GM20431 (cell line): Measurements from ENCODE around the gene BAZ1B.
"Not testable (repeated sequence)": the region's sequence is repeated elsewhere in the genome, so short reads cannot be mapped to it uniquely, and the experiment has no call there.

ENCODE experiments used
- in situ Hi-C: fragments of 300-500 bp; cut with MseI, MboI; formaldehyde crosslinking; loops from one replicate; pipeline ENCODE4 v1.15.0; 2020; ENCODE audit warnings: low sequenced_read_pairs; ENCODE audit not compliant: unreplicated experiment

BAZ1B gene

GRCh38 chr7:73522105-73522872 is at the start of gene BAZ1B:
Gene BAZ1B (minus strand): TSS chr7:73522293. CDS start chr7:73521933, 360 bp downstream.
- in situ Hi-C loops, result no loop called here

- in situ Hi-C loops, result no loop called here
These were observed 48.9 kb upstream of the BAZ1B start for GRCh38 chr7:73570977-73571376.

DNA sequence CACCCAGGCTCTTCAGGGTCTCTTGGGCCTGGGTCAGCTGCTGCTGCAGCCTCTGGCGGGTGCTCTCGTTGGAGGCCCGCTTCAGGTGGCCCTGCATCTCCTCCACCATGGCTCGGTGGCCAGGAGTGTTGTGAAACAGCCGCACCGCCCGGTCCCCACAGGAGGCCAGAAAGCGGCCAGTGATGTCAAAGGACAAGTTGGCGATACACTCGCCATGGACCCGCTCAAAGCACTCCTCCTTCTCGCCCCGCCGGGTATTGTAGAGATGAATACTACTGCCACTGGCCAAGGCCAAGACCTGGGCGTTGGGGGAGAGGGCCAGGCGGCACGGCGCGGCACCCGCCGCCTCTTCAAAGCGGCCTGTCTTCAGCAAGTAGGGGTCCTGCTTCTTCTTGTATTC is 48.4 kb upstream of the BAZ1B start:
- in situ Hi-C loops, result no loop called here

DNA sequence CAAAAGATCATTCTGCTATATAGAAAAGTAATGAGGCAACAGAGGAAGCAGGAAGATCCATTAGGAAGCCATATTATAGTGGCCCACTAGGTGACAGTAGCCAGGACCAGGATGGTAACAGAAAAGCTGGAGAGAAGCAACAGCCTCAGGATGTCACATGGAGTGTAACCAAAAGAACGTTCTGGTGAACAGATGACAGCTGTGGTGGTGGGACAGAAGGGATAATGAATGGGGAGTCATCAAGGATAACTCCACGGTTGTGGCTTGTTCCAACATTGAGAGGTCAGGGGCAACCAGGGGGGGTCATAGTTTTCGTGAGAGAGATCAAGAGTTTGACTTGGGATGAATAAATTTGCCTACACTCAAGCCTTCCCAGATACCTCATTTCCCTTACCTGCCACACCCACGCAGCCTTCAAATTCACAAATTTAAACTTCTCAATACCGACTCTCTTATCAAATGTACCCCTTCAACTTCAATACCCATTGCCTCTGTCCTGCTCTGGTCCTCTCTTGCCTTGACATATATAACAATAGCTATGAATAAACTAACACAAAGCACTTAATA is 47.0 kb upstream of the BAZ1B start:
- in situ Hi-C loops, result no loop called here

- in situ Hi-C loops, result no loop called here
These were observed 46.0 kb upstream of the BAZ1B start for GRCh38 chr7:73567846-73568685.

- in situ Hi-C loops, result no loop called here
These were observed 45.0 kb upstream of the BAZ1B start for GRCh38 chr7:73567140-73567539.

DNA sequence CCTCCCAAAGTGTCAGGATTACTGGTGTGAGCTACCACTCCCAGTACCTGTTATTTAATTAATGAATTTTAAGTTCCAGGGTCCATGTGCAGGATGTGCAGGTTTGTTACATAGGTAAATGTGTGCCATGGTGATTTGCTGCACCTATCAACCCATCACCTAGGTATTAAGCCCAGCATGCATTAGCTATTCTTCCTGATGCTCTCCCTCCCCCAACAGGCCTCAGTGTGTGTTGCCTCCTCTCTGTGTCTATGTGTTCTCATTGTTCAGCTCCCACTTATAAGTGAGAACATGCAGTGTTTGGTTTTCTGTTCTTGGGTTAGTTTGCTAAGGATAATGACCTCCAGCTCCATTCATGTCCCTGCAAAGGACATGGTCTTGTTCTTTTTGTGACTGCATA is 44.3 kb upstream of the BAZ1B start:
- in situ Hi-C loops, result not testable (repeated sequence)

DNA sequence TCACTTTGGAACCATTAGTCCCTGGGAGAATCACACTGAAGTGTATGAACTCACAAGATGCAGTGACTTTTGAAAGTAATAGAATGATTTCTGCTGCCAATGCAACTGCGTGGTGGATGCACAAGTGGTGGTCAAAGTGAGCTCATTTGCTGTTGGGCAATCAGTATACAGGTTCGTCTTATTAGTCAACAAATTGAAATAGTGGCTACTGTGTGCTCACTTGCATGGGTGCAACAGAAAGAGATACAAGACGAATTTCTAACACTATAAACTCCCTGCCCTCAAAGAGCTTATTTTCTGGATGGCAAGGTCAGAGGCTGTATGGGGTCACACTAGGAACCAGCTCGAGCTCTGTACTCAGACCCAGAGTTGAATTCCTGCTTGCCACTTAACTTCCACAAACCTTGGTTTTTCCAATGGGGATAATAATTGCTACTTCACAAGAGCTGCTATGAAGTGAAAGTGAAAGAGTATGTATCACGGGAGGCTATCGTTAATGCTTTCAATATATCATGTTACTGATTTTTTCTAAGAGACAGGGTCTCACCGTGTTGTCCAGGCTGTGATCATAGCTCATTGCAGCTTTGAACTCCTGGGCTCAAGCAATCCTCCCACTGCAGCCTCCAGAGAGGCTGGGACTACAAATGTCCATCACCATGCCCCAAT is 43.7 kb upstream of the BAZ1B start:
- in situ Hi-C loops, result no loop called here

GRCh38 chr7:73560109-73560835 is 38.2 kb upstream of the BAZ1B start:
- in situ Hi-C loops, result no loop called here

DNA sequence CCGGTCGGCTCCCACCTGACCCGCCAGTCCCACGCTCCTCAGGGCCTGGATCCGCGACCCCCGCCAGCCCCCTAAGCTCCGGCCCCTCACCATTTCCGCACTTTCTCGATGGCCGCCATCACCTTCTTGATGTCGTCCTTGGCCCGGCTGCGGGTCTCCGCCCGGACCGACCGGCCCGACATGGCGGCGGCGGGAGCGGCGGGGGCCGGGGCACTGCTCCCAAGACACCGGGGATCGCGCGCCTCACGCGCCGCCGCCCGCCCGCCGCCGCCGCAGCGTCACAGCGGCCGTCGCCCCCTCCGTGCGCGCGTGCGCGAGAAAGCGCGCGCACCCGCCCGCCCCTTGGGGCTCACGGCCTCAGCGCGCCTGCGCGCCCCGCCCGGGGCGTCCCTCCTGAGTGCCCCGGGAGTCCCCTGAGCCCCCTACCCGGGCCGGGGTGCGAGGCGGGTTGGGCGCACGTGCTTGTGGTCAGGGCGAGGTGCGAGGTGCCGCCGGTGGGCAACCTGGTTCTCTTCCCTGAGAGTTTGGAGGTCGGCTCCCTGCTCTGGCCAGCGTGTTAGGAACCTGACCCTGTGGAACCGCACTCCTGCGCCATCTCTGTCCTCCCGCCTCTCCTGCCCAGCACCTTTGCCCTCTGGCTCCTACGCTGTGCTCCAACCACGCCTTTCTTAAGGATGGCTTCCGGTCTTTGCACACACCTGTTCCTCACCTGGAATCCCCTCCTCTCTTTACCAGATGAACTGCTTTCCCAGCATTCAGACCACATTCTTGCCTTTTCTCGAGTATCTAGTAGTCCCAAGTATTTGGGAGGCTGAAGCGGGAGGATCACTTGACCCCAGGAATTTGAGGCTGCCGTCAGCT is 35.5 kb upstream of the BAZ1B start, which contains the start of gene BCL7B:
TSS of gene BCL7B (minus strand) at position 294 of the 861 bp plus-strand sequence. CDS start at position 182, 112 bp downstream.
- in situ Hi-C loops, result no loop called here

GRCh38 chr7:73557108-73557396 is 35.0 kb upstream of the BAZ1B start:
- in situ Hi-C loops, result no loop called here

GRCh38 chr7:73556208-73557107 is 34.4 kb upstream of the BAZ1B start:
- in situ Hi-C loops, result no loop called here

GRCh38 chr7:73555411-73555982 is 33.4 kb upstream of the BAZ1B start:
- in situ Hi-C loops, result no loop called here

DNA sequence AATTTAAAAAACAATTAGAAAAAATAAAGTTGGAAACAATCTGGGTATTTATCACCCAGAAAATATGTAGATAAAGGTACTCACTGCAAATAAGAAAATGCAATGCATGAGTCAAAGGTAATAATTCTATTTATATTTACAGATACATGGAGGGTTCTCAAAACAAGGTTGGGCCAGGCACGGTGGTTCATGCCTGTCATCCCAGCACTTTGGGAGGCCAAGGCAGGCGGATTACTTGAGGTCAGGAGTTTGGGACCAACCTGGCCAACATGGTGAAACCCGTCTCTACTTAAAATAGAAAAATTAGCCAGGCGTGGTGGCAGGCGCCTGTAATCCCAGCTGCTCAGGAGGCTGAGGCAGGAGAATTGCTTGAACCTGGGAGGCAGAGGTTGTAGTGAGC is 28.0 kb upstream of the BAZ1B start:
- in situ Hi-C loops, result not testable (repeated sequence)

- in situ Hi-C loops, result no loop called here
These were observed 27.1 kb upstream of the BAZ1B start for GRCh38 chr7:73549176-73549575.

- in situ Hi-C loops, result no loop called here
These were observed 25.7 kb upstream of the BAZ1B start for GRCh38 chr7:73547841-73548240.

- in situ Hi-C loops, result no loop called here
These were observed 22.6 kb upstream of the BAZ1B start for GRCh38 chr7:73544678-73545077.

DNA sequence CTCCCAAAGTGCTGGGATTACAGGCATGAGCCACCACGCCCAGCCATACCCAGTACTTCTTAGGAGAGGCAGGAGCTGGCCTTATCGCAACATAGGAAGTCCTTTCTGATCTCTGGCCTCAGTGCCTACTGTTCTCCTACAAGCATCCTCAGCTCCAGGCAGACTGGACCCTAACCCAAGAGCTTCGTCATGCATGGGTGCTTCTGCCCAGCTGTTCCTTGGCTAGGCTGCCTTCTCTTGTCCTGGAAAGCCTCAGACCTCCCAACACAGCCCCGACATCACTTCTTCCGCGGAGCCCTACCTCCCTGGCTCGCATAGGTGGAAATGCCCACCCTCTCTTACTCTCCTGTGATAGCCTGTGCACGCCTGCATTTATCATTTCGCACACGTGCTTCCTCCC is 19.6 kb upstream of the BAZ1B start:
- in situ Hi-C loops, result no loop called here
